GM12874 (cell line): ENCODE data around the gene KMT5B.

Source experiments
- TF ChIP-seq, protein P1 (sequence below): IDR thresholded peaks from 2 replicates; pipeline ENCODE4 v1.5.1; 2011; ENCODE audit warnings: low read depth, mild to moderate bottlenecking, control low read depth, low read length, moderate library complexity; ENCODE audit not compliant: insufficient read depth

KMT5B gene

GRCh38 chr11:68229601-68230000 lies 16.5 kb upstream of the KMT5B start:
- TF ChIP-seq, protein P1, sequence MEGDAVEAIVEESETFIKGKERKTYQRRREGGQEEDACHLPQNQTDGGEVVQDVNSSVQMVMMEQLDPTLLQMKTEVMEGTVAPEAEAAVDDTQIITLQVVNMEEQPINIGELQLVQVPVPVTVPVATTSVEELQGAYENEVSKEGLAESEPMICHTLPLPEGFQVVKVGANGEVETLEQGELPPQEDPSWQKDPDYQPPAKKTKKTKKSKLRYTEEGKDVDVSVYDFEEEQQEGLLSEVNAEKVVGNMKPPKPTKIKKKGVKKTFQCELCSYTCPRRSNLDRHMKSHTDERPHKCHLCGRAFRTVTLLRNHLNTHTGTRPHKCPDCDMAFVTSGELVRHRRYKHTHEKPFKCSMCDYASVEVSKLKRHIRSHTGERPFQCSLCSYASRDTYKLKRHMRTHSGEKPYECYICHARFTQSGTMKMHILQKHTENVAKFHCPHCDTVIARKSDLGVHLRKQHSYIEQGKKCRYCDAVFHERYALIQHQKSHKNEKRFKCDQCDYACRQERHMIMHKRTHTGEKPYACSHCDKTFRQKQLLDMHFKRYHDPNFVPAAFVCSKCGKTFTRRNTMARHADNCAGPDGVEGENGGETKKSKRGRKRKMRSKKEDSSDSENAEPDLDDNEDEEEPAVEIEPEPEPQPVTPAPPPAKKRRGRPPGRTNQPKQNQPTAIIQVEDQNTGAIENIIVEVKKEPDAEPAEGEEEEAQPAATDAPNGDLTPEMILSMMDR: no peak

- TF ChIP-seq, protein P1: no peak
These were observed 13.3 kb upstream of the KMT5B start for GRCh38 chr11:68226421-68226820.

GRCh38 chr11:68224606-68225005 lies 11.5 kb upstream of the KMT5B start:
- TF ChIP-seq, protein P1: no peak

- TF ChIP-seq, protein P1: no peak
These were observed 10.2 kb upstream of the KMT5B start for GRCh38 chr11:68223275-68223674.

GRCh38 chr11:68221406-68221805 lies 8.3 kb upstream of the KMT5B start:
- TF ChIP-seq, protein P1: no peak

DNA sequence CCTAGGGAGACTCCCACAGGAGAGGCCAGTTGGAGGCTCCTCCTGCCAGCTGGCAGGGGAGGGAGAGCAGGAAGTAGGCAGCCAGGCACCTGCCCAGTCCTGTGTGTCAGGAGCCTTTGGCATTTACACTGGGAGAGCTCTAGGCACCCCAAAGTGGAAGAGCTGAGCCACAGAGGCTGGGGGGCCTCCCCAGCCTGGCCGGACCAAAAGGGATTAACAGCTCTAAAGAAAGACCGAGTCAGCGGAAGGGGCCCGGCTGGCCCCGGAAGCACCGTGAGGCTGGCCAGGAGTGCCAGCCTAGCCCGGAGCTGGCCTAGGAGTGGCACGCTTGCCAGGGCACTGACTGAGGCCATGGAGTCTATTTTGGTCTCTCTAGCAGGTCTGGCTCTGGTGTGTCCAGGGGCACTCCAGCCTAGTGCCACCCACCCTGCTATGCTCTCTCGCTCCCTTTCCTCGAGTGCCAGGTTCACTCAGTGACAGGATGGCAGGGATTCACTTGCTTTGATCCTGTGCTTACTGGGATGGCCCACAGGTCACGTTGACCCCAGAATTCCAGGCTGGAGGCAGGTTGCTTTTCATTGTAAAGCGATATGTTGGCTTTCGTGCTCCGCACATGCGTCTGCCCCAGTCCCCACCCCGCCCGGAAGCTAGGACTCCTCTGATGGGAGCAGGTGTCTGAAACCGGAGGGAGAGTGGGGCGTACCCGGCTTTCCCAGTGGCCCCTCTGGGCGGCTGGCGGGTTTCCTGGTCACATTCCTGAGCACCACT lies 3.3 kb upstream of the KMT5B start:
- TF ChIP-seq, protein P1: no peak

DNA sequence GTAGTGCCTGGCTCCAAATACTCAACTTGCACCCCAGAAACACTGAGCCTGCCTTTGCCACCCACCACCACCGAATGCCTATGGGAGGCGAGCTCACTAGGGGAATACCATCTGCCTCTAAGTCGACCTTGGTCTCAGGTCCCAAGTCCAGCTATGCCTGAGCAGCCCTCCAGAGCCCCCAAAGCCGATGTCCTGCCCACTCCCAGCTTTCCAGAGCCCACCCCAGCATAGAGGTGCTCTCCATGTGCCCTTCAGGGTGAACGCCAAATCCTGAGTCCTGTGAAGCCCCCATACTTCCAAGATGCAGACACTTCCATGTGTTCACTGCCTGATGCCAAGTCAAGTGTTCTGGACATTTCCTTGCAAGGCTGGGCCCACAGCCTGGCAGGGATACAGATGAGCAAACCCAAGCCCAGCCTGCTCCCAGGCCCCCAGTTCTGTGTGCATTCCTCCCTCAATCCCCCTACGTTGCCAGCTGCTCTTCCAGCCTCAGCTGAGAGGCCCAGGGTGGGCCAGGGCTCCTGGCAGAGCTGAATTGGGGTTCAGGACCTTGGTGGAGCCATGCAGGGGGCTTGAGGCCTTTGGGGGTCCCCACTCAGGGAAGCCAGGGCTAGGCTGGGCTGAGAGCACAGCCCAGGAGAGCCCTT lies 2.6 kb upstream of the KMT5B start:
- TF ChIP-seq, protein P1: no peak
